H1 (cell line): ENCODE results near the gene THAP9.

Experiments used
- CTCF ChIP-seq, 3 experiments: IDR thresholded peaks; 1 replicate in 2 of 3; 2 replicates in 1 of 3; pipeline versions ENCODE4 v1.5.1 to v1.6.1; 2011; ENCODE audit warnings: low read length in 3 of 3, mild to moderate bottlenecking in 3 of 3, inconsistent platforms in 2 of 3, low read depth in 1 of 3, moderate library complexity in 1 of 3; ENCODE audit not compliant: insufficient read depth in 1 of 3; ENCODE audit errors: control extremely low read depth in 1 of 3
- GABPA ChIP-seq: IDR thresholded peaks from 2 replicates; pipeline ENCODE4 v1.6.1; 2011; ENCODE audit warnings: mild to moderate bottlenecking, low read length, moderate library complexity, borderline replicate concordance; ENCODE audit not compliant: insufficient read depth
- POLR2A ChIP-seq, 2 experiments: IDR thresholded peaks; 1 replicate in 1 of 2; 2 replicates in 1 of 2; pipeline ENCODE4 v1.6.1; 2011; ENCODE audit warnings: low read depth in 2 of 2, low read length in 2 of 2, mild to moderate bottlenecking in 2 of 2; ENCODE audit errors: control extremely low read depth in 1 of 2
- POLR2AphosphoS5 ChIP-seq: IDR thresholded peaks from 2 replicates; pipeline ENCODE4 v1.6.1; 2011; ENCODE audit warnings: low read depth, low read length
- RNF2 ChIP-seq: fragments of 200-900, 300-1000 bp; sonication (generic); IDR thresholded peaks from 2 replicates; pipeline ENCODE4 v1.7.1; 2016; ENCODE audit warnings: borderline replicate concordance, low read depth, mild to moderate bottlenecking, antibody characterized with exemption, low read length; ENCODE audit not compliant: poor library complexity, severe bottlenecking; ENCODE audit errors: missing control alignments

- TF ChIP-seq CTCF (IDR thresholded peaks at IDR 0.05; ENCODE audit: control extremely low read depth in 1 of 3, insufficient read depth in 1 of 3, low read depth in 1 of 3, low read length in 3 of 3), result peak in 1 of 3 experiments; percentile 52; a peak in 1 of 4 replicates
- no peak for TF ChIP-seq GABPA
- TF ChIP-seq POLR2A (IDR thresholded peaks at IDR 0.05; ENCODE audit: control extremely low read depth in 1 of 2, low read depth in 2 of 2, low read length in 2 of 2), result no peak
- no peak for TF ChIP-seq RNF2
- no peak for TF ChIP-seq POLR2AphosphoS5
These were observed 48.4 kb upstream of the THAP9 start for GRCh38 chr4:82851885-82852750.
